Ectodermal cell (in vitro differentiated cells): Measurements from ENCODE around the gene MAPK8IP2.

Source experiments
- H3K27ac ChIP-seq: 2 replicates; pipeline ENCODE4 v1.7.0; 2013; ENCODE audit warnings: mild to moderate bottlenecking, low read depth, low read length; ENCODE audit not compliant: insufficient read depth, poor library complexity, severe bottlenecking
- H3K27me3 ChIP-seq: 2 replicates; pipeline ENCODE4 v1.7.0; 2013; ENCODE audit warnings: mild to moderate bottlenecking, low read length; ENCODE audit not compliant: insufficient read depth, control insufficient read depth, poor library complexity, severe bottlenecking
- H3K36me3 ChIP-seq: one replicate; pipeline ENCODE4 v1.7.0; 2013; ENCODE audit warnings: low read length; ENCODE audit not compliant: control insufficient read depth, insufficient read depth
- H3K4me1 ChIP-seq: one replicate; pipeline ENCODE4 v1.7.0; 2013; ENCODE audit warnings: low read length; ENCODE audit not compliant: control insufficient read depth, insufficient read depth
- H3K4me3 ChIP-seq: 2 replicates; pipeline ENCODE4 v1.7.0; 2013; ENCODE audit warnings: low read depth, low read length, control low read depth; ENCODE audit not compliant: insufficient read depth
- H3K9me3 ChIP-seq: 2 replicates; pipeline ENCODE4 v1.7.0; 2013; ENCODE audit warnings: mild to moderate bottlenecking, low read length, moderate library complexity; ENCODE audit not compliant: control insufficient read depth
- WGBS, 2 experiments: methylation state at CpG; one replicate each; pipeline ENCODE4 v1.1.7; 2013; ENCODE audit warnings: missing lambda C conversion rate in 2 of 2; 5-methylcytosine and 5-hydroxymethylcytosine counted together

MAPK8IP2 gene

DNA sequence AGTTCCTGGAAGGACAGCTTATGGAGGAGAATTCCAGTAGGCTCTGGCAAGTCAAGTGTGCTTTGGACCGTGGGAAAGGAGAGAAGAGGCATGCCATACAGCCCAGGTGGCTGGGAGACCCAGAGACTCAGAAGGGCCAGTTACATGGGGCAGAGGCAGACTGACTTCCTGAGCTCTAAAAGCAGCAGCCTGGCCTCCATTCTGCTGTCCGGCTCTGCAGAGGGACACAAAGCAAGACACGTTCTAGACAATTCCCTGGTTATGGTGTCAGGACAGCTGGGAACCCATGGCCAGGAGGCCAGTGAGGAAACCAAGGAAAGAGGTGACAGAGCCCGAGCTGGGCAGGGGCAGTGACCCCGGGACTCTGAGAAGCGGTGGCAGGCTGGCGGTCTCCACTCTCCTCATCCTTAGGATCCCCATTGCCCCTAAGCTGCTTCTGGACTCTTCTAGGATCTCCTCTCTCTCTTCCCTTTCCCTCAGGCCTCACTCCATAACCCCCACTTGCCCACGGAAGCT is 25.1 kb upstream of the MAPK8IP2 start:
- 92 to 93% methylated on average over 8 of the region's 8 CpGs for WGBS, 2 experiments
- no peak overlapping the region for H3K4me3 ChIP-seq
- no peaks in the 10 kb centered on the region for H3K27me3 ChIP-seq
- no peak overlapping the region for H3K27ac ChIP-seq
- no peaks in the 10 kb centered on the region for H3K4me1 ChIP-seq
- no peaks in the 10 kb centered on the region for H3K9me3 ChIP-seq
- H3K36me3 ChIP-seq, result peaks cover 26% of the 10 kb centered on the region

DNA sequence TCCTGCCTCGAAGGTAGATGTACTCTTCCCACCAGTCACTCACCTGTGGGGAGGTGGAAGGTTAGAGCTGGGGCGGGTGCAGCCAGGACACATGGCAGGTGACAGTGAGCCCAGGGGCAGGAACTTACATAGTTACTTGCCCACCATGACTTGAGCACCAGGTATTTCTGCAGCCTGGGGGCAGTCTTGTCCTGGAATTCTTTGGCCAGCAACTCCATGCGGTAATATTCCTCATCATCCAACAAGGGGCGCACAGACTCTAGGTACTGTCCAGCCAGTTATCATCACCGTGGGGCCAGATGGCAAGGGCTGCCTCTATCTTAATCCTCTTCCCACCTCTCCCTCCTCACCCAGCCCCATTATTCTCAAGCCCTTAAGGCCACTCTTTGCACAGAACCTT is 24.5 kb upstream of the MAPK8IP2 start:
- H3K36me3 ChIP-seq, result peaks cover 21% of the 10 kb centered on the region
- H3K4me3 ChIP-seq, result no peak overlapping the region
- H3K27ac ChIP-seq, result no peak overlapping the region
- no peaks in the 10 kb centered on the region for H3K4me1 ChIP-seq
- WGBS, 2 experiments, result 87 to 94% methylated on average over 5 of the region's 5 CpGs
- no peaks in the 10 kb centered on the region for H3K9me3 ChIP-seq
- no peaks in the 10 kb centered on the region for H3K27me3 ChIP-seq

DNA sequence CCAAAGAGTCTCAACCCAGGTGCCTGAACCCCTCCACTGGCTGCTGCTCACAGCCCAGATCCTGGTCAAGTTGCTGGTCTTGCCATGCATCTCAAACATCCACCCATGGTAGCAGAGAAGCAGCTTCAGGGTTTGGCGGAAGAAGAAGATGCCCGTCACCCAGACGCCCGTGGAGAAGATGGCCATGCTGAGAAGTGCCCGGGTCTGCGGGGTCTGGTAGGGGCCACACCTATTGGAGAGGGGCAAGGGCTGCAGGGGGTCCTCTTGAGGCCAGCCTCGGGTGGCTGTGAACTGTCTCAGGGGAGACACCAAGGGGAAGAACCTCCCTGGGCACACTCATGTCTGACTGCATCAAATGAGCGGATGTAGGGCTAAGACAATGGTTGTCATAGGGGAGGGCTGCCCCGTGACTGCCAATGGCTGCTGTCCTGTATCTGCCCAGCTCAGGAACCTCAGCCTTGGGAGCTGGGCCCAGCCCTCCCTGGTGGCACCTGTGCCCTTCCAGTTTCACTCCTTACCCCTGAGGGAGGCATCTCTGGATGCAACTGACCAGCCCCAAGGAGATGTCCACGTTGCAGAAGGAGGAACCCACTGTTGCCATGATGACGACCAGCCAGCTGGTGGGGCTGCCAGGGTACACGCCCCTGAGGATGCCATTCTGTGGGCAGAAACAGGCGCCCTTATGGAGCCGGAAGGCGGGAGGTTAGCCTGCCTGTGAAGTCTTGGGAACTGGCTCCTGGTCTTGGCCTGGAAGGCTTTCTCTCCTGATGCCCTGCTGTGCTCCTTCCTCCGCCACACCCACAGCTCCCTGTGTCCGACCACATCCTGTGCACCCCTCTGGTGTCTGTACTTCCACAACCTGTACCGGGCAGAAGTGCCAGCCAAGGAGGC is 23.5 kb upstream of the MAPK8IP2 start:
- no peaks in the 10 kb centered on the region for H3K9me3 ChIP-seq
- H3K27me3 ChIP-seq, result no peaks in the 10 kb centered on the region
- H3K4me3 ChIP-seq, result no peak overlapping the region
- WGBS, 2 experiments, result 94 to 95% methylated on average over 18 of the region's 18 CpGs
- H3K4me1 ChIP-seq, result no peaks in the 10 kb centered on the region
- H3K27ac ChIP-seq, result no peak overlapping the region
- peaks cover 12% of the 10 kb centered on the region for H3K36me3 ChIP-seq

DNA sequence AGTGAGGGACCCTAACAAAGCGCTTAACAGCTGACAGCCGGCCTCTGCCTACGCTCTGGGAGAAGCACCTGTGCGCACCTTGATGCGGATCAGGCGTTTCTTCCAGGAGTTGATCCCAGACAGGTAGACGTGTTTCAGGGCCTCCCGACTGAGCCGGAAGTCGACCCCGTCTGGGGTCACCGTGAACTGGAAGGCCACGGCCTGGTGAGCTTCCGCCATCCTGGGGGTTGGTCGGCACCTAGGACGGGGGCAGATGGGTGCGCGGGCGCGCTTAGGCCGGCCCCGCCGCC is 23.0 kb upstream of the MAPK8IP2 start:
- no peaks in the 10 kb centered on the region for H3K4me1 ChIP-seq
- H3K27me3 ChIP-seq, result no peaks in the 10 kb centered on the region
- no peaks in the 10 kb centered on the region for H3K9me3 ChIP-seq
- no peak overlapping the region for H3K4me3 ChIP-seq
- H3K36me3 ChIP-seq, result peaks cover 9% of the 10 kb centered on the region
- 96% methylated on average over 23 of the region's 23 CpGs for WGBS, 2 experiments
- no peak overlapping the region for H3K27ac ChIP-seq

DNA sequence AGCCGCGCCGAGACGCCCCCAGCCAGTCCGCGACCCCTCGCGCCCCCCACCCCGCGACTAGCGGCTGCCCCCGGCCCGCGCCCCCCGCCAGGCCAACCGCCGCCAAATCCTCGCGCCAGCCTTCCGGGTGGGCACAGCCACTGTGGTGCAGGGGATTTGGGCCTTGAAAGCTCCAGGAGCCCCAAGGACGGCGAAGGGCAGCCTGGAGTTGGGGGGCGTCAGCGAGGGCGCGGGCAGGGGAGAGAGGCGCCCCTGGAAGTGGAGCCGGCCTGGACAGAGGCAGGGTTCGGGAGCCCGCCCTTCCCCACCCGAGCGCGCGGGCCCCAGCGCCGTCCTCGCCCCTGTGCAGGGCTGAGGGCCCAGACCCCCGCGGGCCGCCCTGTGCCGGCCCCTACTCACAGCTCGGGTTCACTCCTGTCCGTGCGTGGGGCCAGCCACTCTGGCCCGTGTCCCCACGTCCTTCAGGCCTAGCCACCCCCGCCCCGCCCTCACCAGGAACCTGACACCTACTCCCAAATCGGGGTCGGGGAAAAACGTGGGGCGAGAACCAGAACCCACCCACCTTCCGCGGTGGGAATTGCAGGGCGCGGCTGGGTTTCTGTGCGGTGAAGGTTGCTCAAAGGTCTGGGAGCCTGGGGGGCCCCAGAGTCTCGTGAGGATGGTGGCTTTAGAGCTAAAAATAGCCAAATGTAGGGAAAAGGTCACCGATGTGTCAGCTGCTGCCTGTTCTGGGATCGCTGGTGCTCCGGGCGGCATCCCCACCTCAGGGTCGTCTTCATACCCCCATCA is 22.4 kb upstream of the MAPK8IP2 start, which contains the start of gene CPT1B:
TSS of gene CPT1B (minus strand) at position 441 of the 789 bp plus-strand sequence. CDS start 512 bp downstream, outside the sequence.
- no peak within 1 kb of the TSS for H3K4me3 ChIP-seq
- H3K27me3 ChIP-seq, result no peaks in the 10 kb centered on the region
- no peak within 1 kb of the TSS for H3K27ac ChIP-seq
- H3K36me3 ChIP-seq, result peaks cover 5% of the 10 kb centered on the region
- 94 to 95% methylated on average over 63 of the region's 63 CpGs for WGBS, 2 experiments
- no peaks in the 10 kb centered on the region for H3K9me3 ChIP-seq
- H3K4me1 ChIP-seq, result no peaks in the 10 kb centered on the region

DNA sequence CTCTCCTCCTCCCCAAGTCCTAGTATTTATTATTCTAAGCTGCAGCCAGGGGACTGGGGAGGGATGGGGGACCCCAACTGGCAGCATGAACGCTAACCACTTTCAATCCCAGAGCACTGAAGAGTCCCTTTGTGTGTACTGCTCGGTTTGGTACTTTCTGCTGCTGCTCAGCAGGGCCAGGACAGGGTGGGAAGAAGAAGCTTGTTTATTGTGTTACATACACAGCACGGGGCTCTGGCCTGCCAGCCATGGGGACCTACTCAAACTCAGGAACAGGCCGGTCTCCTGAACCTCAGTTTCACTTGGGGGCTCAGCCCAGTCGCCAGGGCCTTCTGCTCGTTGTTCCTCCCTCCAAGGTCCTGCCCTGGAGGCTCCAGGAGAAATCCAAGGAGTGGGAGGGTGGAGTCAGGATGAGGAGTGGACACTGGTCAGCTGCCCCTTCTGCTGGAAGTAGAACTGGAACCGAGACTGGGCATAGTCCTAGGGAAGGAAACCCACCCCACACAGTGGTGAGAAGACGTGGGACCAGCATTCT is 21.8 kb upstream of the MAPK8IP2 start:
- Histone ChIP-seq H3K4me1 (peaks cover 5% of the 10 kb centered on the region), H3K27me3 (no peaks in the 10 kb centered on the region), H3K27ac (no peak overlapping the region), H3K4me3 (no peak overlapping the region), H3K9me3 (no peaks in the 10 kb centered on the region), H3K36me3 (peaks cover 5% of the 10 kb centered on the region)
- WGBS, 2 experiments, result 93% methylated on average over 8 of the region's 8 CpGs

DNA sequence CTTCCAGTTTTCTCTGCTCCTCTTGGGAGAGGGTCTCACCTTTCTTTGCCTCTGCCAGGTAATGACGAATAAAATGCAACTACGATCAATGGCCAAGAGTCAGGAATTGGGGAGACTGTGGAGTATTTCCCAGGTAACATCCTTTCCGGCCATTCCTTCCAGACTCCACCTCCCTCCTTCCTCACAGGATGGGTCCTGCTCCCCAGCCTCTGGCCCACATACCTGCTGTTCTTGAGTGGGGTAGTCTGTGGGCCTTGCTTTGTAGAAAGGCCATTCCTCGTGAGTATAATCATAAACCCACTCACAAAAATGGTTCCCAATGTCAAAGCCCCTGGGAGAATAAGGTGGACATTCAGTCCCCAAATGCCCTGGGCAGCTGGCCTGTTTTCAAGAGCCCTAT is 20.8 kb upstream of the MAPK8IP2 start:
- peaks cover 5% of the 10 kb centered on the region for H3K36me3 ChIP-seq
- no peak overlapping the region for H3K27ac ChIP-seq
- H3K4me3 ChIP-seq, result no peak overlapping the region
- no peaks in the 10 kb centered on the region for H3K9me3 ChIP-seq
- peaks cover 5% of the 10 kb centered on the region for H3K4me1 ChIP-seq
- 90 to 97% methylated on average over 4 of the region's 4 CpGs for WGBS, 2 experiments
- H3K27me3 ChIP-seq, result no peaks in the 10 kb centered on the region

DNA sequence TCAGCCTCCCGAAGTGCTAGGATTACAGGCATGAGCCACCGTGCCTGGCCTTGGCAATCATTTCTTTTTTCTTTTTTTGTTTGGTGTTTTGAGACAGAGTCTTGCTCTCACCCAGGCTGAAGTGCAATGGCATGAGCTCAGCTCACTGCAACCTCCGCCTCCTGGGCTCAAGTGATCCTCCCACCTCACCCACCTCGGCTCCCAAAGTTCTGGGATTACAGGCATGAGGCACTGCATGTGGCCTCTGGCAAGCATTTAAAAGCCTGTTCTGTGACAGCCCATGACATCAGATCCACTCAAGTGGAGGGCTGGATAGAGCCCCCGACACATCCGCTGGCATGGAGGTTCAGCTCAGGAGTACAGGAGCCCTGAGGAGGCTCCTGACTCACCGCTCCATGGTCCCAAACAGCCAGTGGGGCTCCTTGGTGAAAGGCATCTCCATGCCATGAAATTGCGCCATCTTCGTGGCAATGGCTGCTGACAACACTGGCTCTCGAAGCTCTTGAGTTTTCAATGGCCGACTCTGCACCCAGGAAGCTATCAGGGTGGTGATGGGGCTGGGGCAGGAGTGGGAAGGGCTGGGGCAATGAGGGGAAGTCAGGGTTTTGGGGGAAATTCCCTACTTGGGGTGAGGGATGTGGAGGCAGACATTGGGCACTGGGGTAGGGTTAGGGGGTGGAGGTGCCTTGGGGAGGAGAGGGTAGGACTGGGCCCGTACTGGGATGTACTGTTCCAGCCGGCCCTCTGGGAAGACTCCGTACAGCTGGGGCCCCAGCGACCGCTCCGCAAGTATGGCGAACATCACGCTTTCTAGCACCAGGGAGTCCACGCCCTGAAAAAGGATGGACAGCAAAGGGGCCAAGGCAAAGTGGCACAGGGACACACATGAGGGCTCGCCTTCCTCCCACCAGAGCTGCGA is 19.3 kb upstream of the MAPK8IP2 start:
- Histone ChIP-seq H3K4me3 (peak overlapping the region; percentile 86), H3K27ac (no peak overlapping the region), H3K9me3 (no peaks in the 10 kb centered on the region), H3K27me3 (no peaks in the 10 kb centered on the region), H3K4me1 (peaks cover 5% of the 10 kb centered on the region), H3K36me3 (peaks cover 5% of the 10 kb centered on the region)
- 94% methylated on average over 22 of the region's 22 CpGs for WGBS, 2 experiments

DNA sequence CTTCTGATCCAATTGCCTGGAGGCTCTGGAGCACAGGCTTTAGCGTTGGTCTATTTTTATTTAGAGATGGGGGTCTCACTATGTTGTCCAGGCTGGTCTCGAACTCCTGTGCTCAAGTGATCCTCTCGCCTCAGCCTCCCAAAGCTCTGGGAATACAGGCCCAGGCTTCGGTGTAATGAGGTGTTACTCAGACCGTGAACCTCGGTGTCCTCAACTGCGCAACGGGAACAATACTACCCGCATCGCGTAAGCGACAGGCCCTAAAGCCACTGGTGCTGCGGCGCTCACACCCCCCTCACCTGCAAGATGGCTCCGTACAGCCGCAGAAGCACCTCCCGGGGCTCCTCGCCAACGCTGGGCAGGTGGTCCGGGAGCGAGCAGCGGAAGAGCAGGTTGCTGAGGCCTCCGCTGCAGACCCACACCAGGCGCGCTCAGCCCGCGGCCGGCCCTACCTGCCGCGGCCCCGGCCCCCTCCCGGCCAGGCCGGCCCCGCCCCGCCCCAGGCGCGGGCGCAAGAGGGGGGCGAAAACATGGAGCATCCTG is 18.6 kb upstream of the MAPK8IP2 start:
- Histone ChIP-seq H3K36me3 (peaks cover 5% of the 10 kb centered on the region), H3K9me3 (no peaks in the 10 kb centered on the region), H3K27ac (peak overlapping the region; percentile 92), H3K4me3 (peak overlapping the region; percentile 86), H3K4me1 (peaks cover 5% of the 10 kb centered on the region), H3K27me3 (peaks cover 3% of the 10 kb centered on the region)
- WGBS, 2 experiments, result 8 to 9% methylated on average over 39 of the region's 39 CpGs
